Measurements from ENCODE around the gene CYP4B1. TPM values are rescaled to one million over a fixed set of nuclear protein-coding genes. Genes with fewer than 3 reads are reported as not detected.

The CYP4B1 gene
- total RNA-seq, 1 donor from 2014 or later, result not detected

DNA sequence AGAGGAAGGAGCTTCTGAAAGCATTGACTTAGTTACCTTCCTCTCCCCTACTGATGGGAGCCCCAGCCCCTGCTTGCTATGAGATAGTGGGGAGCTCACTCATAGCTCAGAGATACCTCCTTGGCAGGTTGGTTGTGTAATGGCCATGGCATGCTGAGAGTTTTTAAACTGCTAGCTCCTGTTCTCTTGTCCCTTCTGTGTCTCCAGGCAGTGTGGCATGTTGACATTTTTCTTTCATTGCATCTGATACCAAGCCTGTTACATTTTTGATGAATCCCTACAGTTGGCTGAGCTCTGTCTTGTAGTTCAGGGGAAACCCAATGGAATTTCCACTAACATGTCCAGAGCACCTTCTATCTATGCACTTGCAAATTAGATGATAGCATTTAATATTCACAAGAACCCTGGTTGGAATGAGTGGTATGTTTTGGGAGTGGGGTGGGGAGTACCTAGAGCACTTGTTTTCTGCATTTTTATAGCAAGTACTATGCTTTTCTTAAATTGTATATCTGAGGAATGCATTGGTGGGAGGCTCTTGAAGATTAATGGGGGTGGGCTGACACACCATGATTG lies 40.8 kb upstream of the CYP4B1 start:
- Mint-ChIP-seq H3K4me3 (no peak overlapping the region), H3K27ac (no peak overlapping the region), H3K4me1 (peaks cover 29% of the 10 kb centered on the region), H3K27me3 (ENCODE audit: insufficient read depth, low read depth) (peaks cover 11% of the 10 kb centered on the region), H3K9me3 (no peaks in the 10 kb centered on the region), H3K36me3 (no peaks in the 10 kb centered on the region)
- Histone ChIP-seq H3K9me3 (ENCODE audit: low read depth) (no peaks in the 10 kb centered on the region), H3K4me2 (no peak overlapping the region), H3K4me1 (peaks cover 23% of the 10 kb centered on the region), H3F3A (ENCODE audit: low read depth) (peaks cover 8% of the 10 kb centered on the region), H3K79me2 (ENCODE audit: low read depth) (no peaks in the 10 kb centered on the region), H4K20me1 (ENCODE audit: low read depth) (no peaks in the 10 kb centered on the region), H3K36me3 (no peaks in the 10 kb centered on the region), H3K27me3 (no peaks in the 10 kb centered on the region), H3K4me3 (no peak overlapping the region), H3K9ac (no peak overlapping the region), H3K27ac (no peak overlapping the region), H2AFZ (replicated peaks) (no peak overlapping the region)
- TF ChIP-seq EZH2 (IDR thresholded peaks at IDR 0.05) (no peak), EZH2phosphoT487 (IDR thresholded peaks at IDR 0.05) (no peak)
- TF ChIP-seq, protein P1, sequence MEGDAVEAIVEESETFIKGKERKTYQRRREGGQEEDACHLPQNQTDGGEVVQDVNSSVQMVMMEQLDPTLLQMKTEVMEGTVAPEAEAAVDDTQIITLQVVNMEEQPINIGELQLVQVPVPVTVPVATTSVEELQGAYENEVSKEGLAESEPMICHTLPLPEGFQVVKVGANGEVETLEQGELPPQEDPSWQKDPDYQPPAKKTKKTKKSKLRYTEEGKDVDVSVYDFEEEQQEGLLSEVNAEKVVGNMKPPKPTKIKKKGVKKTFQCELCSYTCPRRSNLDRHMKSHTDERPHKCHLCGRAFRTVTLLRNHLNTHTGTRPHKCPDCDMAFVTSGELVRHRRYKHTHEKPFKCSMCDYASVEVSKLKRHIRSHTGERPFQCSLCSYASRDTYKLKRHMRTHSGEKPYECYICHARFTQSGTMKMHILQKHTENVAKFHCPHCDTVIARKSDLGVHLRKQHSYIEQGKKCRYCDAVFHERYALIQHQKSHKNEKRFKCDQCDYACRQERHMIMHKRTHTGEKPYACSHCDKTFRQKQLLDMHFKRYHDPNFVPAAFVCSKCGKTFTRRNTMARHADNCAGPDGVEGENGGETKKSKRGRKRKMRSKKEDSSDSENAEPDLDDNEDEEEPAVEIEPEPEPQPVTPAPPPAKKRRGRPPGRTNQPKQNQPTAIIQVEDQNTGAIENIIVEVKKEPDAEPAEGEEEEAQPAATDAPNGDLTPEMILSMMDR (IDR thresholded peaks at IDR 0.05), result no peak
- DNase-seq (ENCODE audit: low spot score), result no peak

DNA sequence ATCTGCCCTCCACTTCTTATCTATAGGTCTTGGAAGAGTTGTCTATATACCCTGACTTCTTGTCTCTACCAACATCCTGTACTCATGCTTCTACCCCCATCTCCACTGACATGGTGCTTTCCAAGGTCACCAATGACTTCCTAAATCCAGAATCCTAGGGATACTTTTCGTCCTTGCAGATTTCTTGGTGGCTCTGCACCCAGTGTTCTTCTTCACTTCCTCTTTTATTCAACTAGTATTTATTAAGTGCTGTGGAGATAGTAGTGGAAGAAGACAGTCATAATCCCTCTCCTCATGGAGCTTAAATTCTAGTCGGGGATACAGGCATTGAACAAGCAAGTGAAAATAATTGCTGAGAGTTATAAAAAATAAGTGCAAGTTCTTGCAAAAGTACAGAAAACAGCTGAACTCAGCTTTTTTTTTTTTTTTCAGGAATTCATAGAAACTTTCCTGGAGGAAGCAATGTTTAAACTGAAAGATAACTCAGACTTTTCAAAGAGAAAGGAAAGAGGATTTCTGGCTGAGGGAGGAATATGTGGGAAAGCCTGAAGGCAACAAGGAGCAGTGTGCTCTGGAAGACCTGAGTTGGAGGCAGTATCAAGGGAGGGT lies 38.2 kb upstream of the CYP4B1 start:
- no peaks in the 10 kb centered on the region for H3K9me3 Mint-ChIP-seq
- H3K4me3 Mint-ChIP-seq, result no peak overlapping the region
- no peak overlapping the region for H3K27ac ChIP-seq
- H3K27me3 Mint-ChIP-seq (ENCODE audit: insufficient read depth, low read depth), result peaks cover 11% of the 10 kb centered on the region
- H3K4me2 ChIP-seq, result no peak overlapping the region
- no peaks in the 10 kb centered on the region for H3F3A ChIP-seq (ENCODE audit: low read depth)
- no peaks in the 10 kb centered on the region for H3K79me2 ChIP-seq (ENCODE audit: low read depth)
- H3K4me3 ChIP-seq, result no peak overlapping the region
- no peaks in the 10 kb centered on the region for H4K20me1 ChIP-seq (ENCODE audit: low read depth)
- TF ChIP-seq, protein P1 (IDR thresholded peaks at IDR 0.05), result no peak
- TF ChIP-seq EZH2 (IDR thresholded peaks at IDR 0.05) (no peak), EZH2phosphoT487 (IDR thresholded peaks at IDR 0.05) (no peak)
- H3K4me1 Mint-ChIP-seq, result peaks cover 17% of the 10 kb centered on the region
- no peaks in the 10 kb centered on the region for H3K27me3 ChIP-seq
- H2AFZ ChIP-seq (replicated peaks), result no peak overlapping the region
- no peaks in the 10 kb centered on the region for H3K36me3 ChIP-seq
- peaks cover 18% of the 10 kb centered on the region for H3K4me1 ChIP-seq
- no peaks in the 10 kb centered on the region for H3K36me3 Mint-ChIP-seq
- no peaks in the 10 kb centered on the region for H3K9me3 ChIP-seq (ENCODE audit: low read depth)
- DNase-seq (ENCODE audit: low spot score), result no peak
- H3K27ac Mint-ChIP-seq, result no peak overlapping the region
- no peak overlapping the region for H3K9ac ChIP-seq

DNA sequence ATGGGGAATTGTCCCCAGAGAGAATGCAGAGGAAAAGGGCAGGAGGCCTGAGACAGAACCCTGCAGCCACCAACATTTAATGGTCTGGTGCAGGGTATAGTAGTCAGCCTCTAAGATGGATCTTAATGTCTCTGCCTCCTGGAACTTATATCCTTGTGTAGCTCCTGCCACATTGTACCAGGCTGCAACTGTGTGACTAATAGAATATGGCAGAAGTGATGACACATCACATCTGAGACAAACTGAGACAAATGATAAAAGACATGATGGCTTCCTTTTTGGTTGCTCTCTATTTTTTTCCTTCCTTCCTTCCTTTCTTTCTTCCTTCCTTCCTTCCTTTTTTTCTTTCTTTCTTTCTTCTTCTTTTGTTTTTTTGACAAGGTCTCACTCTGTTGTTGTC lies 37.1 kb upstream of the CYP4B1 start:
- H3K27ac Mint-ChIP-seq, result no peak overlapping the region
- Histone ChIP-seq H3K27ac (no peak overlapping the region), H3K27me3 (no peaks in the 10 kb centered on the region), H3K9ac (no peak overlapping the region), H4K20me1 (ENCODE audit: low read depth) (no peaks in the 10 kb centered on the region), H2AFZ (replicated peaks) (no peak overlapping the region), H3K4me3 (no peak overlapping the region), H3K4me2 (no peak overlapping the region), H3K36me3 (no peaks in the 10 kb centered on the region), H3K9me3 (ENCODE audit: low read depth) (no peaks in the 10 kb centered on the region), H3F3A (ENCODE audit: low read depth) (no peaks in the 10 kb centered on the region), H3K79me2 (ENCODE audit: low read depth) (no peaks in the 10 kb centered on the region), H3K4me1 (peaks cover 10% of the 10 kb centered on the region)
- peaks cover 8% of the 10 kb centered on the region for H3K4me1 Mint-ChIP-seq
- TF ChIP-seq EZH2phosphoT487 (IDR thresholded peaks at IDR 0.05) (no peak), EZH2 (IDR thresholded peaks at IDR 0.05) (no peak)
- TF ChIP-seq, protein P1 (IDR thresholded peaks at IDR 0.05), result no peak
- H3K9me3 Mint-ChIP-seq, result no peaks in the 10 kb centered on the region
- H3K4me3 Mint-ChIP-seq, result no peak overlapping the region
- no peaks in the 10 kb centered on the region for H3K36me3 Mint-ChIP-seq
- DNase-seq (ENCODE audit: low spot score), result no peak
- H3K27me3 Mint-ChIP-seq (ENCODE audit: insufficient read depth, low read depth), result peaks cover 11% of the 10 kb centered on the region

Measured in neural progenitor cell (in vitro differentiated cells).